Astrocyte of the spinal cord (primary cell): ENCODE measurements around the gene TTC22.

Source experiments
- DNase-seq: peaks from one replicate; pipeline ENCODE4 v3.0.0; 2011; ENCODE audit warnings: low read depth, low spot score
- H3K4me3 ChIP-seq: 2 replicates; pipeline ENCODE4 v1.5.1; 2011; ENCODE audit warnings: low read depth, mild to moderate bottlenecking, low read length, moderate library complexity
- CTCF ChIP-seq: IDR thresholded peaks from 2 replicates; pipeline ENCODE4 v1.5.1; 2012; ENCODE audit warnings: low read depth, mild to moderate bottlenecking, low read length, inconsistent platforms
- in situ Hi-C: cut with HindIII; loops from 2 replicates; pipeline ENCODE4 v1.10.0; 2017; ENCODE audit warnings: low sequenced_read_pairs

Gene TTC22

GRCh38 chr1:54768093-54768492 lies 33.0 kb downstream of the TTC22 start:
- H3K4me3 ChIP-seq, result no peak overlapping the region
- TF ChIP-seq CTCF, result no peak
- DNase-seq, result no peak
- in situ Hi-C loops, result no loop called here

DNA sequence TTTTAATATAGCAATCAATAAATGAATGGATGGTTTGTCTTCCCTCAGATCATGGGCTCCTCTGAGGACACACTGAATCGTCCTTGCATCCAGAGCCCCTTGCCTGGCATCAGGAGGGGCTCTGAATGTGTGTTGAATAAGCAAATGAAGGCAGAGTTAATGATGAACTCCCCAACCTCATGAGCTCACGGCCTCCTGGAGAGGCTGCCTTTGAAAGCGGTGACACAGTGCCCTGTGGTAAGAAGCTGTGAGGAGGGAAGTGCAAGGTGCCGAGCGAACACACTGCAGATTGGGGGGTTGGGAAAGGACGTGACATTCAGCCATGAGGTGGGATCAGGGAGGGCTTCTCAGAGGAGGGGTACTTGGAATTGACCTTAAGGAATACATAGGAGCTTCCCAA lies 33.6 kb downstream of the TTC22 start:
- no peak for TF ChIP-seq CTCF
- no peak for DNase-seq
- in situ Hi-C loops, result no loop called here
- no peak overlapping the region for H3K4me3 ChIP-seq

- H3K4me3 ChIP-seq, result no peak overlapping the region
- no peak for TF ChIP-seq CTCF
- DNase-seq, result no peak
- in situ Hi-C loops, result no loop called here
Observed at GRCh38 chr1:54766726-54767125, 34.4 kb downstream of the TTC22 start.

DNA sequence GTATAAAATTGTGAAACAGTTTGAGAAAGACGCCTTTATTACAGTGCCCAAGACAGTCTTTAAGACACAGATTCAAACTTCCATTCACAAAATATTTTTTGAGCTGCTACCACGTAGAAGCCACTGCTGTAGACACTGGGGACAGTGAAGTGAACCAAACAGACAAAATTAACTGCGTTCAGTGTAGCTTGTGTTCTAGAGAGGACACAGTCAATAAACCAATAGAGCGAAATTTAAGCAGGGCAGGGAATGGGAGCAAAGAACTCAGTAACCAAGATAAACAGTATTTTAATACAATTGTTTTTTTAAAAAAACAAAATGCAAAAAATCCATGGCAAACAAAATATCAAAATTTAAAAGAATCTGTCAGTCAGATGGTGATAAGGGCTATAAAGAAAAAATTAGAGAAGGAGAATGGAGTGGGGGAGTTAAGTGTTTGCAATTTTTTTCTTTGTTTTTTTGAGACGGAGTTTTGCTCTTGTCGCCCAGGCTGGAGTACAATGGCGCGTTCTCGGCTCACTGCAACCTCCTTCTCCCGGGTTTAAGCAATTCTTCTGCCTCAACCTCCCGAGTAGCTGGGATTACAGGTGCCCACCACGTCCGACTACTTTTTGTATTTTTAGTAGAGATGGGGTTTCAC lies 36.1 kb downstream of the TTC22 start:
- in situ Hi-C loops, result no loop called here
- no peak for DNase-seq
- H3K4me3 ChIP-seq, result peak overlapping the region; percentile 45
- no peak for TF ChIP-seq CTCF

- H3K4me3 ChIP-seq, result peak within 1 kb of the TSS; percentile 84
- peak; percentile 100 for DNase-seq
- in situ Hi-C loops, result no loop called here
- no peak for TF ChIP-seq CTCF
Observed at GRCh38 chr1:54764133-54764921, 36.8 kb downstream of the TTC22 start, which contains the start of gene PARS2. Gene PARS2, minus strand, starts transcription at chr1:54764523. Its CDS starts 5,362 bp downstream, at chr1:54759161.

DNA sequence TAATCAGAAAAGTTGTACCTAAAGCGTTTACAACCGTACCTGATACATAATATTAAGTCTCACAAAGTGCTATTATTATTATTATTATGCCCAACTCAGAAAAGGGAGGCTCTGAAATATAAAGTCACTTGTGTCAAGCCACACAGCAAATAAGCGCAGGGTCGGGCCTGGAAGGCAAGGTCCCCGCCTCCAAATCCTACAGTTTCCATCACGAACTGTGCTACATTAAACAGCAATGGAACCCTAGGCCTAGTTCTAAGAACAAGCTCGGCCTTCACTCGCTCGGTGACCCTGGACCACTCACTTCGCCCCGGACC lies 37.3 kb downstream of the TTC22 start:
- peak overlapping the region; percentile 84 for H3K4me3 ChIP-seq
- no peak for DNase-seq
- no peak for TF ChIP-seq CTCF
- in situ Hi-C loops, result no loop called here
